ENCODE measurements around the gene FAM24B. TPM values are rescaled to one million over a fixed set of nuclear protein-coding genes. Genes with fewer than 3 reads are reported as not detected.
A peak's percentile ranks its signal among the peaks of the same experiment; 100 is the strongest.
"Not testable (repeated sequence)": the region's sequence is repeated elsewhere in the genome, so short reads cannot be mapped to it uniquely, and the experiment has no call there.

The FAM24B gene, protein sequence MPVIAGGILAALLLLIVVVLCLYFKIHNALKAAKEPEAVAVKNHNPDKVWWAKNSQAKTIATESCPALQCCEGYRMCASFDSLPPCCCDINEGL
- total RNA-seq: 14.2 and 15.2 TPM in 2 replicates

DNA sequence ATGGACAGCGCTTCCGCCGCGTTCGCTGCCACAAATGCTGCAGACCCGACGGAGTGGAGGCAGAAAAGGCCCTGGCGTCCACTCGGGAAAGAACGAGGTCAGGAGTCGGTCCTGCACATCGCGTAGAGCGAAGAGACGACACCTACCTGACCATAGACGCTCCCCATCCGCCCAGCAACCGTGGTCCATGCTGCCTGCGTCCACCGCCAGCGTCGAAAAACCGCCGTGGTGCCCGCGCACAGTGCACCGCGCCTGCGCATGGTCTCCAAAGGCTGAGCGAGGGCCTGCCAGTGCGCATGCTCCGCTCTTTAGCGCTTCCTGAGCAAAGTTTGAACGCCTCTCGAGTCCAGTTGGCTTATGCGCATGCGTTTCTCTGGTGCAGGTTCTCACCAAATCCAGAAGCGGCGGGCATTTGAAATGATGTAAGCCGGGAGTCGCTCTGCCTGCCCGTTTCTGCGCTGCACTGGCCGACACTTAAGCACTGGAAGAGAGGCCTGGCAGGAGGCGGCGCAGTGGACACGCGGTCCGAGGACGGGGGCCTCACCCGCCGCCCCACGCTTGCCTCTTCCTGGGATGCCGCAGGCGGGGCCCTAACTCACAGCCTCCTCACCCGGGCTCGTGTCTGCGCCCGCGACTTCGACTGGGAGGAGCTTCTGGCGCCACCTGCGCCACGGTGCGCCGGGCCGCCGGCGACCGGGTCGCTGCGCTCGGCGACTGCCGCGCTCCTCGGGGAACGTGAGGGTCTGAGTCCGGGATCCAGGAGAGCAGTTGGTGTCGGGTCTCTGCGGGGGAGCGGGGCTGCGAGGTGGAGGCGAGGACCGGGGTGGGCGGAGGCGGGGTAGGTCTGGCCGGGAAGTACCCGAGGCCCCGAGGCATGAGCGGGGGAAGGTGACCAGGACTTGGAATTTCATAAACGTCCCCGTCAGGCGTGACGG is at the start of gene FAM24B:
Gene FAM24B (minus strand): TSS at position 243 of the 935 bp plus-strand sequence. CDS start 29,066 bp downstream, outside the sequence.
- Mint-ChIP-seq H3K4me1 (peaks cover 38% of the 10 kb centered on the region), H3K36me3 (ENCODE audit: low read depth) (peaks cover 46% of the 10 kb centered on the region), H3K27ac (peak within 1 kb of the TSS; percentile 96), H3K9me3 (peaks cover 6% of the 10 kb centered on the region), H3K4me3 (peak within 1 kb of the TSS; percentile 98), H3K27me3 (no peaks in the 10 kb centered on the region)
- peak; percentile 98 for DNase-seq
- intact Hi-C loops (cut with micrococcal nuclease): loop anchor here (1.0 to 10.0 kb wide), 5 partner anchors 75 to 505 kb away; partner anchors contain the start of genes BUB3, C10orf88, IKZF5 and PLEKHA1

DNA sequence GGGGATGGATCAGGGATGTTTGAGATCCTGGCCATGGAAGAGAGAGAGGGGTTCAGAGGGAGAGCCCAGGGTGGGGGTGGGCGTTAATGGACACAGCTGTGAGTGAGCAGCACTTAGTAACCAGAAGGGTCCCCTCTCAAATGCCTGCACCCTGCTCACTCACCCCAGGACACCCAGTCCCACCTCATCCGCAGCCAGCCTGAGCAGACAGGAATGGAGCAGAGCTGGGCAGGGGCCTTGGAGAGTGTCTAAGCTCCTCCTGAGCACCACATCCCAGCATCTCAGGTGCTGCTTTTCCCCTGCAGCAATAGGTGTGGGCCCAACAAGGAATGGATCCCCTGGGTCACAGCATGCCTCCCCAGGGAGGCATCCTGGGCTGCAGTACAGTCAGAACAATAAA is 36.3 kb upstream of the FAM24B start:
- DNase-seq: no peak
- no peaks in the 10 kb centered on the region for H3K27me3 Mint-ChIP-seq
- intact Hi-C loops (cut with micrococcal nuclease): no loop called here
- H3K4me1 Mint-ChIP-seq: no peaks in the 10 kb centered on the region
- no peak overlapping the region for H3K27ac Mint-ChIP-seq
- no peak overlapping the region for H3K4me3 Mint-ChIP-seq
- H3K36me3 Mint-ChIP-seq (ENCODE audit: low read depth): no peaks in the 10 kb centered on the region
- peaks cover 13% of the 10 kb centered on the region for H3K9me3 Mint-ChIP-seq

DNA sequence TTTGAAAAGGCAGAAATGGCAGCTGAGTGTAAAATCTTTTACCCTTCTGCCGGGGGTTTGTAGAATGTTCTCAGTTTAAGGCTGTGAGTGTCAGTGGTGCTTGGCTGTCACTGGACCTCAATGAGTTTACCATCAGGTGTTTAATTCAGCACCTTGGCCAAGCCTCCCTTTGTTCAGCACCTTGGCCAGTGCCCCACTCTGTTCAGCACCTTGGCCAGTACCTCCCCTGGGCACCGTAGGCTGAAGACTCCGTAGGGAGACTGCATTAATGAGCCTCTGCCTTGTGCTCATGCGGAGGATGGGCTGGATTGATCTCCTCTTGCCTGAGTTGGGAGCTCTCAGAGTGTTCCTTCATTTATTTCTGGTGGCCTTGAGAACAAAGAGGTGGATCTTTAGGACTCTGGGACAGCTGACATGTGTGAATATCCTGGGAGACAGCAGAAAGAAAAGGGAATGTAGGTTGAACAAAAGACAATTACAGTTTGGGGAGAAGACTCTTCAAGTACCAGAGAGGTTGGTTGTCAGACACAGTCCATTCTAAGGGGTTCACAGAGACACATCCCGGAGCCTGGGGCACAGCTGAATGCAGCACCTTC is 32.6 kb upstream of the FAM24B start:
- Mint-ChIP-seq H3K36me3 (ENCODE audit: low read depth) (no peaks in the 10 kb centered on the region), H3K4me1 (no peaks in the 10 kb centered on the region), H3K9me3 (peaks cover 9% of the 10 kb centered on the region), H3K27ac (no peak overlapping the region), H3K27me3 (peaks cover 2% of the 10 kb centered on the region), H3K4me3 (no peak overlapping the region)
- intact Hi-C loops (cut with micrococcal nuclease): no loop called here
- DNase-seq: peak; percentile 92

DNA sequence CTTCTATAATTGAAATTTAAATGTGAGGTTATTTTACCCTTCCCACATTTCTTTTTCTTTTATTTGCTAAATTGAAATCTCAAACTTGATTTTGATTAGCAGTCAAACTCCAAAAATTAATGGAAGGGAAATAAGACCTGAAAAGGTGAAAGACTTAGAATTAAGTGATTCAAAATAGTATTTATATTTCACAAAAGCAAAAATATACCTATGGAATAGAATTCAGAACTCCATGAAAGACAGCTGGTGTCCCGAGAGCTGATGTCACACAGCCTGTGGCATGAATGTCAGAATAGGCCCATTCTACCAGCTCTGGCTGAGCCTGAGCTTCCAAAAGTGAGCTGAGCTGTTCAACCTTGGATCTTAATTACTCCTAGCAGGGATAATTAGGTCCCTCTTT is 30.9 kb upstream of the FAM24B start, which contains the start of gene FAM24A:
Gene FAM24A (plus strand): TSS at position 301 of the 400 bp plus-strand sequence. CDS start 1,025 bp downstream, outside the sequence.
- DNase-seq: no peak
- no peaks in the 10 kb centered on the region for H3K4me1 Mint-ChIP-seq
- intact Hi-C loops (cut with micrococcal nuclease): no loop called here
- no peak within 1 kb of the TSS for H3K4me3 Mint-ChIP-seq
- no peaks in the 10 kb centered on the region for H3K36me3 Mint-ChIP-seq (ENCODE audit: low read depth)
- peaks cover 2% of the 10 kb centered on the region for H3K27me3 Mint-ChIP-seq
- H3K27ac Mint-ChIP-seq: no peak within 1 kb of the TSS
- peaks cover 9% of the 10 kb centered on the region for H3K9me3 Mint-ChIP-seq

DNA sequence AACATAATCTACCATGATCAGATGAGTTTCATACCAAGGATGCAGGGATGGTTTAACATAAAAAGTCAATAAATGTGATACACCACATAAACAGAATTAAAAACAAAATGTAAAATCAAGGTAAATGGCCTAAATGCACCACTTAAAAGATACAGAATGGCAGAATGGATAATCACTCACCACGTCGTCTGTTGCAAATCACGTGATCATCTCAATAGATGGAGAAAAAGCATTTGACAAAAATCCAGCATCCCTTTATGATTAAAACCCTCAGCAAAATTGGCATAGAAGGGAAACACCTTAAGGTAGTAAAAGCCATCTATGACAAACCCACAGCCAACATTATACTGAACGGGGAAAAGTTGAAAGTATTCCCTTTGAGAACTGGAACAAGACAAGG is 24.5 kb upstream of the FAM24B start:
- peaks cover 15% of the 10 kb centered on the region for H3K9me3 Mint-ChIP-seq
- H3K27ac Mint-ChIP-seq; H3K4me3 Mint-ChIP-seq; H3K27me3 Mint-ChIP-seq; DNase-seq; intact Hi-C loops (cut with micrococcal nuclease); H3K4me1 Mint-ChIP-seq; H3K36me3 Mint-ChIP-seq (ENCODE audit: low read depth): not testable (repeated sequence)

DNA sequence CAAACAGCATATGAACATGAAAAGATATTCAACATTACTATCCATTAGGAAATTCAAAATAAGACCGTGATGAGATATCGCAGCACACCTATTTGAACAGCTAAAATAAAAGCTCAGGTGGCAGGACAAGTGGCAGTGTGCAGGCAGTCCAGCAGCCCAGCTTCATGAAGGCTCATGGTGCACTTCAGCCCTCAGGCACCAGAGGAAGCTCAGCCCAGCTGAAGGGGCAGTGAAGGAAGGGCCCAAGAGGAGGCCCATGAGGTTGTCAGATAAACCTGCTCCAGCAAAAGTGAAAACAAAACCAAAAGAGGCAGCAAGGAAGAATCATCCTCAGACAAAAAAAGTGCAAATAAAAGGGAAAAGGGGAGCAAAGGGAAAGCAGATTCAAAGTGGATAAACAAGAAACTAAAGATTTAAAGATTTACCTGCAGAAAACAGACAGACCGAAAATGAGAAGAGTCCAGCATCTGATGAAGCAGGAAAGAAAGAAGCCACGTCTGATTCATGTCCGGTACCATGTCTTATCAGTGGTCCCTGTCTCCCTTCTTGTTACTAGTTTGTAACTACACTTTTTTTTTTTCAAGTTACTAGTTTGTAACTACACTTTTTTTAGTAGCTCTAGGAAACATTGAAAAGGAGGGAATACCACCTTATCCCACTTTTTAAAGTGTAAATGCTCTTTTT is 15.0 kb upstream of the FAM24B start:
- no peak overlapping the region for H3K27ac Mint-ChIP-seq
- intact Hi-C loops (cut with micrococcal nuclease): no loop called here

DNA sequence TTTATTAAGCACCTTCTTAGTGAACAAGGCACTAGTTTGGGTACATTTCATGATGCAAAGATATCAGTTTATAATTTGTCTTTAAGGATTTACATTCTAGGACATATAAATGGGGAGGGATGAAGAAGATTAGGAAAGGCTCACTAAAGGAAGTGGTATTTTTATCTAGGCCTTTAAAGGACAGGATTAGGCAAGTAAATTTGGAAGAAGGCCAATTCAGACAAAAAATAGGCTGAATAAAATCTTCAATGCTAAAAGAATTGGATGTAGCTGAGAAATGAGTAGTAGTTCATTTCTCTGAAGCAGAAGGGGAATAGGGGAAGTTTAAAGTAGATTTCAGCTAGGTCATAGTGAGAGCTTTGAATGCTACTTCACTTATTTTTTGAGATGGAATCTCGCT is 4.8 kb upstream of the FAM24B start:
- Mint-ChIP-seq H3K27me3 (no peaks in the 10 kb centered on the region), H3K9me3 (no peaks in the 10 kb centered on the region), H3K27ac (no peak overlapping the region), H3K4me3 (no peak overlapping the region), H3K4me1 (peaks cover 16% of the 10 kb centered on the region), H3K36me3 (ENCODE audit: low read depth) (peaks cover 15% of the 10 kb centered on the region)
- intact Hi-C loops (cut with micrococcal nuclease): no loop called here
- no peak for DNase-seq

More for the DNA sequence above, 15.0 kb upstream of the FAM24B start:
- H3K4me1 Mint-ChIP-seq: peaks cover 6% of the 10 kb centered on the region
- H3K4me3 Mint-ChIP-seq: no peak overlapping the region
- DNase-seq: no peak
- H3K36me3 Mint-ChIP-seq (ENCODE audit: low read depth): peaks cover 3% of the 10 kb centered on the region
- no peaks in the 10 kb centered on the region for H3K9me3 Mint-ChIP-seq
- H3K27me3 Mint-ChIP-seq: no peaks in the 10 kb centered on the region

DNA sequence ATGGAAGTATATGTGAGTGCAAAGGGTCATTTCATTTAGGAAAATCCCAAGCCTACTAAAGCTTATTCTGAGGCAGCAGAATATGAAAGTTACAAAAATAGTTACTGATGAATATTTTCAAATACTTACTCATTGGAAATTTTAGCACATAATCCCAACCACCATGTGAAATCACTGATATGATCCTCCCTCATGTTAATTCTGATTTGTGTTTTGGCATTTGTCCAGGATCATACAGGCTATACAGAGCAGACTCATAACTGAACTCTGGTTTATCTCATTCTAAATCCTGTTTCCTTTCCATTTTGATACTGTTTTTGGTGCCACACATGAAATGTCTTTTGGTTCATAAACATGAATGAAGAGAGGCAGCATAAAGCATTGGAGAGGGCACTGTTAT is 3.4 kb upstream of the FAM24B start:
- intact Hi-C loops (cut with micrococcal nuclease): no loop called here
- Mint-ChIP-seq H3K36me3 (ENCODE audit: low read depth) (peaks cover 20% of the 10 kb centered on the region), H3K9me3 (no peaks in the 10 kb centered on the region), H3K27ac (no peak overlapping the region), H3K4me3 (no peak overlapping the region), H3K4me1 (peaks cover 25% of the 10 kb centered on the region), H3K27me3 (no peaks in the 10 kb centered on the region)
- no peak for DNase-seq

DNA sequence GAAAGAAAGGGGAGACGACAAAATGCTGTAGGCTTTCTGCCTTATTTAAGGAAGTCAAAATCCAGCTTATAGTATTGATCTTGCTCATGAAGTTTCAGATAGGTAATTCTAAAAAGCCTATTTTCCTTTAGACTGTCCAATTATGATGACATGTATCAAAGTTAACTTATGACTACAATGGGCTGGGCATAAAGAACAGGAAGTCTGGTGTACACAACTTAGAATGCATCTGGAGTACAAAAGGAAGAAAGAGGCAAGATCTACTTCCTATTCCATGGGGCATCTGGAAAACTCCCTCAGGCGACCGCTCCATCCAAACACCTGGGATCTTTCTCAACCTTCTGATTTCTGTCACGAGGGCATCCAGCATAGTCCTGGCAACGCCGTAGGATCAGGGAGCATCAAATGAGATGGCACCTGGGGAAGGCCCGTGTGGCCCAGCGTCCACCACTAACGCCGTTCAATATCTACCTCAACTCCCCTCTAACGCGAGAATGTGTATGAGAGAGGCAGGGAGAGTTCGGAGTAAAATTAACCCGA is 512 bp downstream of the FAM24B start:
- Mint-ChIP-seq H3K4me1 (peaks cover 42% of the 10 kb centered on the region), H3K36me3 (ENCODE audit: low read depth) (peaks cover 50% of the 10 kb centered on the region), H3K9me3 (peaks cover 11% of the 10 kb centered on the region), H3K4me3 (peak overlapping the region; percentile 98), H3K27ac (peak overlapping the region; percentile 96), H3K27me3 (no peaks in the 10 kb centered on the region)
- no peak for DNase-seq
- intact Hi-C loops (cut with micrococcal nuclease): loop anchor here (1.0 to 10.0 kb wide), 5 partner anchors 75 to 504 kb away; partner anchors contain the start of genes BUB3, C10orf88, IKZF5 and PLEKHA1

DNA sequence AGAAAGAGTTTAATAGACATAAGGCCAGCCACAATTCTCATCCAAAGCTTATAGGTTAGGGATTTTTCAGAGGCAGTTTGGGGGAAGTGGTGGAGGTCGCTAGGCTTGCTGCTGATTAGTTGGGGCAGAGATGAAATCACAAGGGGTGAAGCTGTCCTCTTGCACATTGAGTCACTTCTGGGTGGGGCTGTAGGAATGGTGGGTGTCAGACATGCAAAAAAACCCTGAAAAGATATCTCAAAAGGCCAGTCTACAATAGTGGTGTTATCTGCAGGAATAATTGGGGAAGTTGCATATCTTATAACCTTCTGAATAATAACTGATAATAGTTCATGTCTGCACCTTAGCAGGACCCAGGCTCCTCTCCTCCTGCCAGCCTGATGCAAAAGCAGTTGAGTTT is 2.1 kb downstream of the FAM24B start:
- peaks cover 55% of the 10 kb centered on the region for H3K36me3 Mint-ChIP-seq (ENCODE audit: low read depth)
- no peak for DNase-seq
- H3K27ac Mint-ChIP-seq: no peak overlapping the region
- peaks cover 15% of the 10 kb centered on the region for H3K9me3 Mint-ChIP-seq
- intact Hi-C loops (cut with micrococcal nuclease): loop anchor here (10.0 kb wide), 1 partner anchor 502 kb away; the partner anchor contains the start of gene PLEKHA1
- H3K27me3 Mint-ChIP-seq: no peaks in the 10 kb centered on the region
- peaks cover 43% of the 10 kb centered on the region for H3K4me1 Mint-ChIP-seq
- H3K4me3 Mint-ChIP-seq: peak overlapping the region; percentile 98

DNA sequence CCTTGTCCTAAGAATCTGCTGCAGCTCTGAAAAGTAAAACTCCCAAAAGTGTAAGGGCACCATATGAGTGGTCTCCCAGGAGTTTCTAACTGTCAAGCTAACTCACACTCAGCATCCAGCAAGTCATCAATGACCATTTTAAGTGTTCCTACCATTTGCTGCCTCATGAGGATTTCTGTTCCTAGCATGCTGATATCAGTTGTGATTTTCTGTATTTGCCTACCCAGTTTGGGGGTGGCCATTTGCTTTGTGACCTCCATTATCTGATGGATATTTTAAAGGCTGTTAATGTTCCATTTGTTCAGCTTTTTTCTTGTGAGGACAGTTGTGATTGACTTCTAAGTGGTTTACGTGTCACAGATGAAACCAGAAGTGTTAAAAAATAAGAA is 2.9 kb downstream of the FAM24B start:
- no peak overlapping the region for H3K4me3 Mint-ChIP-seq
- DNase-seq: no peak
- H3K27me3 Mint-ChIP-seq: no peaks in the 10 kb centered on the region
- peaks cover 15% of the 10 kb centered on the region for H3K9me3 Mint-ChIP-seq
- intact Hi-C loops (cut with micrococcal nuclease): loop anchor here (10.0 kb wide), 1 partner anchor 502 kb away; the partner anchor contains the start of gene PLEKHA1
- H3K4me1 Mint-ChIP-seq: peaks cover 43% of the 10 kb centered on the region
- peaks cover 60% of the 10 kb centered on the region for H3K36me3 Mint-ChIP-seq (ENCODE audit: low read depth)
- no peak overlapping the region for H3K27ac Mint-ChIP-seq

DNA sequence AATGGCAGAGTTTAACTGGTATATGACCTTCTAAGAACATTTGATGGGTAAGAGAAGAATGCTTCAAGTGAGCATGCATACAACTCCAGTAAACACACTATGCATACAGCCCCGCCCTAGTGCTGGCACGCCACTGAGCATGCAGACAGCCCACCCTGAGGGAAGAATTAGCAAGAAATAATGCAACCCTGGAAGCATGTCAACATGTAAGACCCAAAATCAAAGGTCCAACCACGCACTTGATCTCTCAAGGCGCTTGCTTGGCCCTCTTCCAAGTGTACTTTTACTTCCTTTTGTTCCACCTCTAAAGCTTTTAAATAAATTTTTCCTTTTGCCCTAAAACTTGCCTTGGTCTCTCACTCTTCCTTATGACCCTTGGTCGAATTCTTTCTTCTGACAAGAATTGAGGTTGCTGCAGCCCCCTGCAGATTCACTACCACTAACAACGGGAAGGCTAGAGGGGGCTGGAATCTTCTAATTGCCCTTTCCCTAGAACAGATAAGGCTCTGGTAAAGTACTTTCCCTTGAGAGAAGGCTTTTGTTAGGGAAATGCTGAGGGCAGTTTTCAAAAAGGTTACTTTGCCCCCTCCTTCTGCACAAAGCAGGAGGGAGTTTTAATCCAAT is 3.4 kb downstream of the FAM24B start:
- Mint-ChIP-seq H3K9me3 (peaks cover 15% of the 10 kb centered on the region), H3K36me3 (ENCODE audit: low read depth) (peaks cover 60% of the 10 kb centered on the region), H3K4me1 (peaks cover 41% of the 10 kb centered on the region), H3K4me3 (no peak overlapping the region), H3K27me3 (no peaks in the 10 kb centered on the region), H3K27ac (no peak overlapping the region)
- intact Hi-C loops (cut with micrococcal nuclease): loop anchor here (10.0 kb wide), 1 partner anchor 501 kb away; the partner anchor contains the start of gene PLEKHA1
- DNase-seq: no peak

DNA sequence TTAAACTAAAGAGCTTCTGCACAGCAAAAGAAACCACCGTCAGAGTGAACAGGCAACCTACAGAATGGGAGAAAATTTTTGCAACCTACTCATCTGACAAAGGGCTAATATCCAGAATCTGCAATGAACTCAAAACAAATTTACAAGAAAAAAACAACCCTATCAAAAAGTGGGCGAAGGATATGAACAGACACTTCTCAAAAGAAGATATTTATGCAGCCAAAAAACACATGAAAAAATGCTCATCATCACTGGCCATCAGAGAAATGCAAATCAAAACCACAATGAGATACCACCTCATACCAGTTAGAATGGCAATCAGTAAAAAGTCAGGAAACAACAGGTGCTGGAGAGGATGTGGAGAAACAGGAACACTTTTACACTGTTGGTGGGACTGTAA is 7.4 kb downstream of the FAM24B start:
- not testable (repeated sequence) for H3K4me3 Mint-ChIP-seq, DNase-seq, H3K27ac Mint-ChIP-seq, H3K27me3 Mint-ChIP-seq
- peaks cover 15% of the 10 kb centered on the region for H3K9me3 Mint-ChIP-seq
- intact Hi-C loops (cut with micrococcal nuclease): loop anchor here (10.0 kb wide), 1 partner anchor 497 kb away; the partner anchor contains the start of gene PLEKHA1
- H3K36me3 Mint-ChIP-seq (ENCODE audit: low read depth): peaks cover 65% of the 10 kb centered on the region
- H3K4me1 Mint-ChIP-seq: peaks cover 15% of the 10 kb centered on the region

Data from activated CD4-positive, alpha-beta T cell treated with anti-CD3 and anti-CD28 coated beads, Interleukin-2, amount 10 ng/mL, durations not matched to agents 24 days and 14 days (primary cell).